ENCODE results near the gene SLAMF9.

The SLAMF9 gene

DNA sequence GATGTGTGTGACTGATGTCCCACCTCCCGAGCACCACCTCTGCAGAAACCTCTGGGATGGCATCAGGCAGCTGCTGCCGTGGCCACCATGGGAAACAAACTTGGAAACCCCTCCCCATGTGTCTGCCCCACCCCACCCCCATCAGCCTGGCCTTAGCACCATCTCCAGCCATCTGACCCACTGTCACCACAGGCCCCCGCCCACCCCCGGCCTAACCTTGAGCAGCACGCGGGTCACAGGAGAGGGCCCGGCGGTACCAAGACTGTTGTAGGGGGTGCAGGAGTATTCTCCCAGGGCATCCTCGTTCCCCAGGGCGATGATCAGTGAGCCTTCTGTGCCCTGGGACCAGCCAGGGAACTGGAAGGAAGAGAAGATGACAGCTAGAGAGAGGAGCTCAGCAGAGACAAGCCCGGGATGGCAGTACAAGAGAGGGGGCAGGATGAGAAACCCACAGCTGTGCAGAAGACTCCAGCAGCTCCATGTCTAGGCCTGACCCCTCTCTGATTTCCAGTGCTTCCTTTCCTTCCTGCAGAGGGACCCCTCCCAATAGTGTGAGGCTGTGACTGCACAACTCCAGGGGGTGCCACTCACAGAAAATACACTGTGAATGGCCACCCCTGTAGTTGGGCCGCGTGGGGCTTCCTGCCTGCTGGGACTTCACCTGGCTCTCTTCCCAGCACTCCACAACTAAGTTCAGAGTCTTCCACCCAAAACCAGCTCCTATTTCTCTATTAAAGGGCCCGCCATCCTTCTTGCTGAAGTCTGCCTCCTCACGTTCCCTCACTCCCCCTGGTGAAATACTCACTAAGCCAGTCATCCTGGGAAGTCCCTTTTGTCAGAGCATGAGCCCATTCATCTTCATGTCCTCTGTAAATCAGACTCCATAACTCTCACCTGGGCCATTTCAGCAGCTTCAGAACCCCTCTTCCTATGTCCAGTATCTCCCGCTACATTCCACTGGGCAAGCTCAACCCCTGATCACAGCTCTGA lies 21.4 kb downstream of the SLAMF9 start:
- no peak for DNase-seq (ENCODE audit: low read depth)

DNA sequence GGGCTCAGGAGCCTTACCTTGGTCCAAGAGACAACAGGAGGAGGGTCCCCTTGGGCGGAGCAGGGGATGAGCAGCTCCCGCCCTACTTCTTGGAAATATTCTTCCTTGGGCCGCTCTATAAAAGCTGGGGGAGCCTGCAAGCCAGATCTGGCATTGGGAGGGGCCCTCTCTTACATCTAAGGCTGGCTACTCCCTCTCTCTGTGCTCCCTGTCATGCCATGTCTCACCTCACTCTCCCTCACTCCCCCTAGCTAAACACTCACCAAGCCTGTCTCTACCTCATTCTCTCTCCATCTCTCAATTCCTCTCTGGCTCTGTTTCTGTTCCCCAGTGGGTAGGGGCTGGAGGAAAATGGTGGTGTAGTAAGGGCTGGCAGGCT lies 22.3 kb downstream of the SLAMF9 start:
- no peak for DNase-seq (ENCODE audit: low read depth)

DNA sequence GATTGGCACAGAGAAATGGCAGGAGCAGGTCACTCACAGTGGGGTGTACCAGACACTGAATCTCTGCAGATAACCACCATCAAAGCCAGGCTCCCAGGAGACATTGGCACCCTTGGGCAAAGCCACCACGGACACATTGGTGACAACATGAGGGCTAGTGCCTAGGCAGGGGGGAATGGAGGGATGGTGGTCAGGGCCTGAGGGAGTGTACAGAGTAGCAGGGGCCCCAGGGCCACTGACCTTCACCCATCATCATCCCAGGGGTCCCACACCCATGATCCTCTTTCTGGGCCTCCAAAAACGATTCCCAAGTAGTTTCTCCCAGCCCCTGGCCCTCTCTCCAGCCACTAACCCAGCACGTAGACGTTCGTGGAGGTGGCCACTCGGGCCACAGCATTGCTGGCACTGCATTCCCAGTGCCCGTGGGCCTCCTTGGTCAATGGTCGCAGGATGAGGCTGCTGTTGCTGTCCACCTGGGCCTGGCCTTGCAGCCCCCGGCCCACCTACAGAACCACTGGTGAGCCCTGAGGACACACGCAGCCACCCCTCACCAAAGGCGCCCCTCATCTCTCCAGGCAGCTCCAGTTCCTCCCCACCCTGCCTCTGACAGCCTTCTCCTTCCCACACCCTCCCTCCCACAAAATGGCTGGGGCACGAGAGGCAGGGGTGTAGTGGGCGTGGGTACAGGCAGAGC lies 22.8 kb downstream of the SLAMF9 start:
- no peak for DNase-seq (ENCODE audit: low read depth)

DNA sequence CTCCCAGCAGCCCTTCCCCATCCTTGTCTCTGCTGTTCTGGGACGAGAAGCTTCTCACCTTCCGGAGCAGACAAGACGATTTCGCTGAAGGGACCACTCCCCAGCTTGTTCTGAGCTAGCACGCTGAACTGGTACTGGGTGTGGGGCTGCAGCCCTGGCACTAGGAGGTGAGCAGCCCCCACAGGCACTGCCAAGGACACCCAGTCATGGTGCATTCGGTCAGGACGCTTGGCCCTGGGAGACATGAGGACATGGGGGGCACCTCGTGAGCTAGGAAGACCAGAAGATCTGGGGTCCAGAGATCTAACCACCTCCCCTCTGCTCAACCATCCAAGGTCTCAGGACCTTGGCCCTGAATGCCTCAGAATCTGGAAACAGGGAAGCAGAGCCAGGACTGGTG lies 23.4 kb downstream of the SLAMF9 start:
- DNase-seq (ENCODE audit: low read depth), result no peak

DNA sequence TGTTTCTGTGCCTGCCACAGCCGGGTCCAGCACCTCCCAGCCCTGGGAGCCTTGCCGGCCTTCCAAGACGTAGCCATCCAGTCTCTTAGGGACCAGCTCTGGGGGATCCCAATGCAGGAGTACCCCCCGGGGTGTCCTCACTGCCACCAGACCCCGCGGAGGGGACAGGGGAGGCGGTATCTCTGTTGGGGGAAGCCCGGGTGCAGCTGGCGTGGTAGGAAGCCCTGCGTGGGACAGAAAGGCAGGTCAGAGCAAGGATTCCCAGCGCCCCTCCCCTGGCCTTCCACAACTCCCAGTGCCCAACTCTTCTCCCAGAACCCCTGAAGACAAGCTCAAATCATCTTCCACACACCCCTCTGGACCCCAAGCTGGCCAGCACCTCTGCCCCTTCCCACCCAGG lies 23.8 kb downstream of the SLAMF9 start:
- no peak for DNase-seq (ENCODE audit: low read depth)

DNA sequence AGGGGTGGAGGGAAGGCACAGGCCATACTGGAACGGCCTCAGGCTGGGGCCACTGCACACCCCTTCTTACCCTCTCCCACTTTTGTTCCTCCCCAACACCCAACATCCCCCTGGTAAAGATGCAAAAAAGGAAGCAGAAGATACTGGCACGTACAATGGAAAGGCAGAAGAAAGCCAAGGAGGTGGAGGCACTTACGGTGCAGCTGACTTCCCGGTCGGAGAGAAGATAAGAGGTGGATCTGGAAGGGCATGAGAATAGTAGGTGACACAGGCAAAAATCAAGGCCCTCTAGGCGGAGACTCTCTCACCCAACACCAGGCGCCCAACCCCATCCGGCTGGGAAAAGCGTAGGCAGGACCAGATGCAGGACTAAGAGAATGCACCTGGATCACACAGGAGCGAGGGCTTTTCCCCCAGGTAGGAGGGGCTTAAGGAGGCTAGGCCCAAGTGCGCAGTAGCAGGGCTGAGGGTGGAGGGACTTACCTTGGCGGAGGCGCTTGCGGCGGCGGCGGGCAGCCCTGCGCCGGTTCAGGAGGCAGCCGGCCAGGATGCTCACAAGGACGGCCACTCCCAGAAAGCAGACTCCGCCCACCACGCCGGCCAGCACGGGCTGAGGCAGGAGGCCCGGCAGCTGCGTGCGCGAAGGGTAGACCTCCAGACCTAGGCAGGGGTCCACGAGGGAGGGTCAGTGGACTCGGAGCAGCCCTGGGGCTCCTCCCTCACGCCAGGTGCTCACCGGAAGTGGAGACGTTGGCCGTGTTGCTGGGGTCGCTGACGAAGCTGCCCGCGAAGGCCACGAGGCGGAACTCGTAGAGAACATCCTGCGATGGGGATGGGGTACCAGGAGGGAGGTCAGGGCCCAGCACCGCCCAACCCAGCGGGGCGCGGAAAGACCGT lies 24.6 kb downstream of the SLAMF9 start:
- no peak for DNase-seq (ENCODE audit: low read depth)

DNA sequence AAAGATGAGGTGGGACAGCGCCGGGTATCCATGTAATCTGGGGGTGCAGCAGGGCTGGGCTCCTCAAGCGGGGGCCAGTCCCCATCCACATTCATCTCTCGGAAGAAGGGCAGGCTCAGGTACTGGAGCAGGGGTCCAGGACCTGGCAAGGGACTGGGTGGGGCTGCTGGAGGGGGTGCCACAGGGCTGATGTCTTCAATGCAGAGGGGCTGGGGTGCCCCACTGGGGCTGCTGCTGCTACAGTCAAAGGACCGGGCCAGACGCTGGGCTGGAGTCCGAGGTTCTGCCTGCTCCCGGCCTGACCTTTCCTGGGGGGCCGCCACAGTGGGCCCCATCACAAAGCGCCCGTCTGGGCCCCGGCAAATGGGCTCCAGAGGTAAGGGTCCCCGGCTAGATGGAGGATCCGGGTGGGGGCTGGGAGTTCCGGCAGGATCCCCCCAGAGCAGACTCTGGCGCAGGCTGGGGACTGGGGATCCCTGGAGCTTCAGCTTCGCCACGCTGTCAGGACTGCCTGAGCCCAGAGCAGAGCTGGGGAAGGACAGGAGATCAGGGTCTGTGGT lies 25.5 kb downstream of the SLAMF9 start:
- DNase-seq (ENCODE audit: low read depth), result no peak

DNA sequence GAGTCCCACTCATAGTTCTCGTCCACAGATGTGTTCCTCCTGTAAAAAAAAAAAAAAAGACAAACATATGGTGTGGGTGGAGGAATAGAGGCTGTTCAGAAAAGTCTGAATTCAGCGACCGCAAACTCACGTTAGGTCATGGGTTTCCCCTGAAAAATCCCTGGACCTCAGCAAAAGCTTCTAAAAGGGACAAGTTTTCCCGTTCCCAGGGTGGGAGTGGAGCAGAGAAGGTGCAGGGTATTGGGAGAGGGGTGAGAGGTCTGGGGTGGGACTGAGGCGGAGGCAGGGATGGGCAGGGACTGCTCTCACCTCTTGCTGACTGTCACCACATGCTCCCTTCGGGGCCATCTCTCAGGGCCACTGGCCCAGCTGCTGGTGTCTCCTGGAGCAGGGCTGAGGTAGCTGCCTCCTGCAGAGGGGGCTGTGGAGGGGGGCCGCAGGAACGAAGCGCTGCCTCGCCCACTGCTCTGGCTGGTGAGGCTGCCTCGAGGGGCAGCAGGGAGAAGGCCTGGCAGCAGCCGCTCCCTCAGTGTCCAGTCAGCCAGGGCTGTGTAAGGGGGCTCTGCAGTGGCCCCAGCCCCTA lies 26.1 kb downstream of the SLAMF9 start:
- DNase-seq (ENCODE audit: low read depth), result no peak

DNA sequence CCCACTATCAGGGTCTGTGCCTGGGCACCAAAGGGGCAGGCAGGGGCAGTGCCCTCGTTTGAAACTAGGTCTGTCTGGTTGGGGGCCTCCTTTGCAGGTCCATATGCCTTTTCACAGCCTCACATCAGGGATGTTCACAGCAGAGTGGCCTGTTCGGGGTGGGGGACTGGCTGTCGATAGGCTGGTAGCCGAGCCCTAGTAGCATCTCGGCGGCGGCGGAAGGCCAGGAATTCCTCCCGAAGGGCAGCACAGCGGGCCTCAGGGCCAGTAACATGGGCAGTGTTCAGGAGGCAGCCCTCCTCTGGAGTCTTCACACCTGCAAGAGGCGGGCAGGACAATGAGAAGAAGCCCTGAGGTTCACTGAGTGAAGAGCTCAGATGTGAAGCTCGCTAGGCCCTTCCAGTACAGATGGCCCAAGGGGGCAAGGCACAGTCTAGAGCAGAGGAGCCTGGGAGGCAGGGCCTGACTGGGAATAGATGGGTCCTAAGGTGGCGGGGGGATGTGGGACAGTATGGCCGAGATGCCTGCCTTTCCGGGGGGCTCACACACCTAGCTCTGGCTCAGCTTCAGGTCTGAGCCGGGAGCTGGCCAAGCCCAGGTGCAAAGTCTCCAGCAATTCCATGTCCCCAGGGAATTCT lies 26.7 kb downstream of the SLAMF9 start:
- no peak for DNase-seq (ENCODE audit: low read depth)

DNA sequence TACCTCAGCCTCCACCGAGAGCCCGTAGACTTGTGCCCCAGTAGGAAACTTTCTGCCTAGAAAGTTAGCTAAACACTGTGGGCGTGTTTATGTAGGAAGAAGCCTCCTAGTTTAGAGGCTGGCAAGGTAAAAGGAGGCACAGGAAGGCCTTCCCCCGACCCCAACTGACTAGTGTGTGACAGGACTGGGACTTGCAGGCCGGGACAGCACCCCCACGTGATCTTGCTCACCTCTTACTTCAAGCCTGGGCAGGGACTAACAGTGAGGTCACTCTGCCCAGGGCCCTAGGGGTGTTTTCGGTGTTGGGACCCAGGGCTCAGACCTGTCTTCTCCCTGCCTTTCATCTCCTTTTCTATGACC lies 28.3 kb downstream of the SLAMF9 start:
- DNase-seq (ENCODE audit: low read depth), result no peak

DNA sequence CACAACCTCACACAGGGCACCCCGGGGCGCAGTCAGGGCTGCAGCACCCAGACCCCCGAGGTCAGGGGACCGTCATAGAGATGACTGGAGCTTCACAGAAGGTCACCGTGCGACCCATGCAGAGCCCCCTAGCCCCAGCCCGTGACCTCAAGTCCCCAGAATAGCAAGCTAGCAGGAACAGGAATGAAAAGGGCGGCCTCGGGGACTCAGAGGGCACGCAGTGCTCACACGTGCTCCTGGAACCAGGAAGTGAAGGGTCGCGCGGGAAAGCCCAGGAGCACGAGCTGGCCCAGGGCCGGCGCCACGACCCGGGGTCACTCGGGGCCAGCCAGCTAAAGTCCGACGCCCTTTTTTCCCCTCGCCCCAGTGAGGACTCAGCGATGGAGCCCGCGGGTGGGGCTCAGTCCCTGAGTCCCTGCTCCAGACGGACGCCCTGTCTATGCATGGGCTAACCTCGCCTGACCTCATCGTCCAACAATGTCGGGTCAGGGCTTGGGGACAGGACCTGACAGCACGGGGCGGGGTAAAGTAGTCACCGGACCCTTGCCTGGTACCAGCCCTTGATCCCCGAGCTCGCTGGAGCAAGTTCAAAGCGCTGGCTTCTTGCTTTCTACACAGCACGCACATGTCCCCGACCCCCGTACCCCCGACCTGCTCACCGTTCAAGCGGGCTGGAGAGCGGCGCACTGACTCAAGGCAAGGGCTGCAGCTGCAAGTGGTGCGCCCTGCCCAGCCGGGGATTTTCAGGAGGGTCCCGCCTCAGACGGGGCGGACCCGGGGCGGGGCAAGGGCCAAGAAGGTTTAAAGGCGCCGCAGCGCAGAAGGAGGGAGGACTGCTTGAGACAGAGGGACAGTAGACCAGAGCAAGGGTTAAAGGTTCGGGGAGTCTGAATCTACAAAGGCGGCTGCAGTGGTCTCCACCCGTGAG lies 29.0 kb downstream of the SLAMF9 start, which contains the start of gene TAGLN2:
TAGLN2 (minus strand) TSS at position 717 of the 928 bp plus-strand sequence. CDS start 4,998 bp downstream, outside the sequence.
- DNase-seq (ENCODE audit: low read depth), result peak; percentile 91

DNA sequence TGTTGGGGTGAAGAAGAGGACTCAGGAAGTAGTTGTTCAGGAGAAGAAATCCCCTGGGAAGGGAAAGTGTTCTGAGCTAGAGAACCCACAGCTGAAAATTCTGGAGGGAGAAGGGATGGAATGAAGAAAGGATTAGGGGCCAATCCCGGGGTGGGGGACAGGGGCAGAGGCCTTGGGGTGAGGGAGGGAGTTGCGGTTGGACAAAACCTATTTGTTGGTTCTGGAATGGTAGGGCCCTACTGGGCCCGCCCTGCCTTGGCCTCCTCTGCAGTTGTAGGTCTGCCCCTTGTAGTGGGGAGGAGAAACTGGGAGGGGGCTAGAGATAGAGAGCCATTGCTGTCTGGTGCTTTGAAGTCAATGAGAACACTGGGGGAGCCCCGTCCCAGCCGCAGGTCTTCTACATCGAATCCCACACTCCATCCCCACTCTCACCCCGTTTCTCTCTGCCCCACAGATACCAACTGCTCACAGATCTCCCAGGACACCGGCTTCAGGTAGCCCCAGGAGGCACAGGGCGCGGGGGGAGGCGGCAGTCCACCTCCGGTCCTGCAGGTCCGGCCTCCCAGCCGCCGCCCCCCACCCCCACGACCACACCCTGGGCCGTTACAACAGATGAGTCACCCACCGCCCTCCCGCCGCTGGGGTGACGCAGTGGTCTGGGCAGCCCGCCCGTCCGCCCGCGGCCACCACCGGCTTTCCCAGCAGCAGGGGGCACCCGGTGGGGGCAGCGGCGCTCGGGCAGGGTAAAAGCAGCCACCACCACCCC lies 29.8 kb downstream of the SLAMF9 start:
- peak; percentile 77 for DNase-seq (ENCODE audit: low read depth)

DNA sequence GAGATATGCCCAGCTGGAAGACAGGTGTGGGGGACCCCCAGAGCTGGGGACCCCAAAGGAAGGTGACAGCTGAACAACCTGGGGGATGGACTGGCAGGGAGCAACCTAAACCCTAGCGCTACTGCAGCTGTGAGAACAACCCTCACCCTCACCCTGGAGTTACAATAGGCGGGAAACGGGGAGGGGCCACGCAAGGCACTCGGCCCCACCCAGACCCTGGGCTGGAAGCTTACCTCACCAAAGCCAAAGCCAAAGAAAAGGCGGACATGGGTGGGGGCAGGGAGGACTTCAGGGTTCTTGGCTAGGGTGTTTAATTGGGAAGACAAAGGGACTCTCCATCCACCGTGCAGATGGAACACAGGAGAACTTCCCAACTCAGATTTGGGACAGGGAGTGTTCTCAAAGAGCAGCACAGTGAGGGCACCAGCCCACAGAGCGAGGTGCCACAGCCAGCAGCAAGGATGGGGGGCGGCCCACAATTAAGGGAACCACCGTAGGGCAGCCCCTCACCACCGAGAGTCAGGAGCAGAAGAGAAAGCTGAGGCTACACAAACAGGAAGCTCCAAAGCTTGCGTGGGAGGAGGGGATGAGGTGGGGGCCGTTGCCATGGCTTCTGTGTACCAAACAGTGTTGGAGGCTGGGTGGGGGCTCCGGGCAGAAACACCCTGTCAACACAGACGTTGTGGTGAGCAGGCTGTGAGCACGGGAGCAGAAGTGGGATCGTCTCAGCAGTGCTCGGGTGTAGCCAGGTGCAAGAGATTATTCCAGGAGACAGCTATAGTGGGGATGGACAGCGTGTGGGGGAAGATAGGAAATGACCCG lies 30.6 kb downstream of the SLAMF9 start:
- DNase-seq (ENCODE audit: low read depth), result peak; percentile 80

DNA sequence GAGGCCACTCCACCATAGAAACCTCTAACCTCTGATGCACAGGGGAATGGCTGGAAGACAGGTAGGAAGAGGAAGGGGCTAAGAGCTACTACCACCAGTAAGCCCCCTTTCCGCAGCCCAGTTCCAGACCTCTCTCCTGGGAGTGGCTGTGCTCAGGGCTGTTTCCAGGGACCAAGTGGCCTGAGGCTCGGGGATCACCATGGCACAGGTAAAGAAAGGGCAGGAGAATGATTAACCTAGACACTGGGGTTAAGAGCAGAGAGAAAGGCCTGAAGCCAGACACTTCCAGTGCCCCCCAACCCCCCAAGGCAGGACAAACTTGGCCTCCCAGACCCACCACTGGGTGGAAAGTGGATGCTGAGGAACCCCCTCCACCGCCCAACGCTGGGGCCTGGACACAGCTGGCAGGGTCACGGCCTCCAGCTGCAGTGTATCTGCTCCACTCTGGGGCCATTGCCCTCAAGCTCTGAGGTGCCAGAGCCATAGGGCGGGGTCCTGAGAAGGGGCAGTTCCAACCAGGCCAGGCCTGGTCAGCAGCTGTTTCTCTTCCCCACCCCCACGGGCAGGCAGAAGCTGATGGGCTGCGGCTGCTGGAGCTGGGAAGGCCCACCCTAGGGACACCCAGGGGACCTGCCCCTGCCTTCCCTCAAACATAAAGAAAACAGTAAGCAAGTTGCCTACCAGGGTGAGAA lies 31.4 kb downstream of the SLAMF9 start:
- DNase-seq (ENCODE audit: low read depth), result no peak

DNA sequence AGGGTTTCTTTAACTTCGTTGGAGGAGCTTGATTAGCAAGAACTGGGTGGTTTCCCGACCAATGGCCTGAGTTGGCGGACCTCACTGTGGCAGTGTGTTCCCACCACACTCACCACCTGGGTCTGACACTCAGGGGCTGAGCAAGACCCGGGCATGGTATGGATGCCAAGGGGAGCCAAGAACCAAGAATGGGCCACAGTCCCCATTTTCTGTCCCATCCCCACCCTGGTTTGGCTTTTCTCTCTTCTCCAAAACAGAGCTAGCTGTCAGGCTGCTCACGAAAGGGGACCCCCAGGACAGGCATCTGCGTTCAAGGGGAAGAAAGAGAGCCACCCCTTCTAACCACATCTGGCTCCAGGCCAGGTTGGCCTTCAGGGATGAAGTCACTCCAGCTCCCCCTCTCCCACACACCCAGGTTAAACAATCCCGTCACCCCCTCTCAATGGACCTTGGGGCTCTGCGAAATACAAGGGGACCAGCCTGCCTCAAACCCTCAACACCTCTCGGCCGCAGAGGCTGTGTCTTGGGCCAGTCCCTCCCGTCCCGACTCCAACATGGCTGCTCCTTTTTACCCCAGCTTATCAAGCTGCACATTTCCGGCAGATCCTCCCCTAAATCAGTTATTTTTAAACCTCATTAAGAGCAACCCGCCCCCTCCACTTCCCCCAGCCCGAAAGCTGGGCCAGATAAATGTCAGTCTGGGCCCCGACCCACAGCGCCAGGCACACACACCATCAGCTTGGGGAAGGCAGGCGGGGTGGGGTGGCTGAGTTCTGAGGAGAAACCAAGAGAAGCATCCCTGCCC lies 32.1 kb downstream of the SLAMF9 start:
- DNase-seq (ENCODE audit: low read depth), result peak; percentile 51

DNA sequence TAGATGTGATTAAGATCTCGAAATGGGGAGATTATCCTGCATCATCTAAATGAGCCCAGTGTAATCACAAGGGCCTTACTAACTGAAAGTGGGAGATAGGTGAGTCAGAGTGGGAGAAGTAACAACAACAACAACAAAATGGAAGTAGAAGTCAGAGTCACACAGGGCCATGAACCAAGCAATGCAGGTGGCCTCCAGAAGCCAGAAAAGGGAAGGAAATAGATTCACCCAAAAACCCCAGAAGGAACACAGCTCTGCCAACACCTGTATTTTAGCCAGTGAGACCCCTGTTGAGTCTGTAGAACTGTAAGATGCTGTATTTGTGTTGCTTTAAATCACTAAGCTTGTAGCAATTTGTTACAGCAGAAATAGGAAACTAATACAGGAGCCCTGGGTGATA lies 32.8 kb downstream of the SLAMF9 start:
- peak; percentile 62 for DNase-seq (ENCODE audit: low read depth)

DNA sequence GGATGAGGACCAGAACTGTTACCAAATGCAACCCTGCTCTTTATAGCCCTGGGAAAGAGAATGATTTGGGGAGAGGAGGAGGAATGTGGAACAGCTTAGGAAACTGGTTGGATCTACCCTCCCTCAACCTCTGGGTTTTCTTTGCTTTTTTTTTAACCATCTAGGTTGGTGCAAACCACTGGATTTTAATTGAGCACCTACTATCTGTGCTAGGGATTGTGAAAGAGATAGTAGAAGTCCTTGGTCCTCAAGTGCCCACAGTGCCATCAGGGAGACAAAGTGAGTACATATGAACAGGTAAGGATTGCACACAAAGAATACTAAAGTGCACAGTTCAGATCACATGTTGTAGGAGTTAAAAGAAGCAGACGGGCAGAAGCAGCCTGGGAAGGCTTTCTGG lies 33.4 kb downstream of the SLAMF9 start:
- no peak for DNase-seq (ENCODE audit: low read depth)
